G401 (cell line): ENCODE data around the gene ONECUT3. TPM values are rescaled to one million over a fixed set of nuclear protein-coding genes. Genes with fewer than 3 reads are reported as not detected.

Experiments
- DNase-seq: peaks from one replicate; pipeline ENCODE4 v3.0.0-alpha.2; 2015; ENCODE audit warnings: low spot score
- in situ Hi-C: cut with HindIII; loops from 2 replicates; pipeline ENCODE4 v1.10.0; 2016; ENCODE audit warnings: low sequenced_read_pairs, mixed read lengths
- total RNA-seq: library from RNA; depleted of rRNA; stranded (reverse); fragments of >200 nt; shearing (Covaris generic); gene quantifications from 2 replicates; pipeline ENCODE4 v1.2.3, GENCODE V29; 2014; rRNA removed

Gene ONECUT3
- total RNA-seq, 1 experiment from 2014 or later = not detected

DNA sequence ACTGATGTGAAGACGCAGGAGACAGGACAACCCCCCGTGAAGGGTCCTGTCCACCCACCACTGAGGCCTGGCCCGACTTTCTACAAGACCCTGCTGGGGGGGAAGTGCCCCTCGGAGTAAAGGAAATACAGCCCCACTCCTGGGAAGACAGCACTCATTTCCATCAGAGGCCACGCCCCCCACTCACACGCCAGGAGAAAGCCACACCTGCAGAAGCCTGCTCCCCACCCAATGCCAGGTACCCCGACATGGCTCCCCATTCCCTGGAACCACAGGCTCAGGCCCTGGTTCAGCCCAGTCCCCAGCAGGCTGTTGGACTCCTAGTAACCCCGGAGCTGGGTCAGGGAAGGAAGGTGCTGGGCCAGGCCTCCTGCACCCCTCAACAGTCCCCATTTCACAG is 69.7 kb downstream of the ONECUT3 start:
- no peak for DNase-seq

DNA sequence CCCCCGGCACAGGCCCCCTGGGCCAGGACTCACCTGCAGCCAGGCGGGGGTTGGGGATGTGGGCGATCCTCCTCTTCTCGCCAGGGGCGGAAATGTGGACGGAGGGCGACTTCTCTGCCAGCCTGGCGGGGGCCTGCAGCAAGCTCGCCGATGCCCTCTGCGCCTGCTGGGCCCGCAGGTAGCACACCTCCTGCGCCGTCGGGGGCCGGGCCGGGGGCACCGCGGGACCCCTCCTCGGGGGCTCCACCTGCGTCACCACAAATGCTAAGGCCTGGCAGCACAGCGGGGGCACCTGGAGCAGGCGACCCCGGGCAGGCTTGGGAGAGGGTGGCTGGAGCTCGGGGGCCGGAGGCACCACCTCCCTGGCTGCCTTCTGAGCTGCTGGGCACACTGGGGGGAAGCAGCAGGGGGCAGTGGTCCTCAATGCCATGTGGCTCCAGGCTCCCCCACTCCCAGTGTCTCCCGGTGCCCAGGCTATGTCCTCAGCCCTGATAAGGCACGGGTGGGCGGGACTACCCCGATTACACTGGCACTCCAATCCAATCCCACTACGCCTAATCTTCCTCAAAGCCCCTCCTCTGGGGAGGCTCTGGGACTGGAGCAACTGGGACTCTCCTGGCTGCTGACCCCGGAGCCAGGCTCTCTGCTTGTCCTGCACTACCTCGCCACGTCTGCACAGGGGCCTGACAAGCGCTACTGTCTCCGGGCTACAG is 70.4 kb downstream of the ONECUT3 start:
- in situ Hi-C loops = no loop called here
- no peak for DNase-seq

More for the DNA sequence above, 69.7 kb downstream of the ONECUT3 start:
- in situ Hi-C loops = no loop called here

DNA sequence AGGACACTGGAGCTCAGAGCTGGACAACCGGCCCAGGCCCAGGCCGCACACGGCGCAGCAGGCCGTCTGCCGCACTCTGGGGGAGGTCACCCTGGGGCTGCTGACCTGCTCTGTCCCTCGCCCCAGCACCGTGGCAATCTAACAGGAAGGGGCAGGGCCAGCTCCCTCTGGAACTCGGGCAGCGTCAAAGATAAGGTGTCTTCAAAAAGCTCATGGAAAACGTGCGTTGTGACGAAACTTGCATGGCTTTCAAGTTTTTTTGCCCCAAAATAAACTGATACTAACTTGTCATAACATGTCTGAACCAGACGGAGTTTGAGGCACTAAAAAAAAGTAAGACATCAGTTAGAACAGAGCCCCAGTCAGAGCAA is 70.9 kb downstream of the ONECUT3 start:
- DNase-seq = no peak
- in situ Hi-C loops = no loop called here

DNA sequence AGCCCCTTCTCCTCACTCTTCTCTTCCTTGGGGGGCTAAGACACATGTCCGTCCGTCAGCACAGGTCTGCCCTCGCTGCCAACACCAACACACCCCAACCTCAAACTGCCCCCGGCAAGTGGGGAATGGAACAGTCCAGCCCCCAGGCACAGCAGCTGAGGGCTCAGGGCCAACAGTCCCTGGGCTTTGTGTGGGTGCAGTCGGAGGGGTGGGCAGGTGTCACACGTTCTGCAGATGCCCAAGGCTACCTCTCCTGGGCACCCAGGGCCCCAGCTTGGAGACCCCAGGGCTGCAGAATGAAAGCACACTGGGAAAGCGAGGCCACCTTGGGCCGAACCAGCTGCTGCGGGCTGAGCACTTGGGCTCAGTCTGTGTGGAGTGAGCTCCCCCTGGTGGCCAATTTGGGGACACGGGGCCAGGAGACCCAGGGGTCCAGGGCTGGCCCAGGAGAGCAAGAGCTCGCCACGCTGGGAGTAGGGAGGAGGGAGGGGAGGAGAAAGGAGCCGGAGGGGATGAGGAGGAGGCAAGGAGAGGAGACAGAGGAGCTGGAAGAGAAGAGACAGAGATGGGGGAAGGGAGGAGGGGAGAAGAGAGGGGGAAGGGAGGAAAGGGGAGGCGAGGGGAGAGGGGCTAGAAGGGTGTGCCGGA is 72.7 kb downstream of the ONECUT3 start:
- DNase-seq = peak; percentile 74
- in situ Hi-C loops = no loop called here

DNA sequence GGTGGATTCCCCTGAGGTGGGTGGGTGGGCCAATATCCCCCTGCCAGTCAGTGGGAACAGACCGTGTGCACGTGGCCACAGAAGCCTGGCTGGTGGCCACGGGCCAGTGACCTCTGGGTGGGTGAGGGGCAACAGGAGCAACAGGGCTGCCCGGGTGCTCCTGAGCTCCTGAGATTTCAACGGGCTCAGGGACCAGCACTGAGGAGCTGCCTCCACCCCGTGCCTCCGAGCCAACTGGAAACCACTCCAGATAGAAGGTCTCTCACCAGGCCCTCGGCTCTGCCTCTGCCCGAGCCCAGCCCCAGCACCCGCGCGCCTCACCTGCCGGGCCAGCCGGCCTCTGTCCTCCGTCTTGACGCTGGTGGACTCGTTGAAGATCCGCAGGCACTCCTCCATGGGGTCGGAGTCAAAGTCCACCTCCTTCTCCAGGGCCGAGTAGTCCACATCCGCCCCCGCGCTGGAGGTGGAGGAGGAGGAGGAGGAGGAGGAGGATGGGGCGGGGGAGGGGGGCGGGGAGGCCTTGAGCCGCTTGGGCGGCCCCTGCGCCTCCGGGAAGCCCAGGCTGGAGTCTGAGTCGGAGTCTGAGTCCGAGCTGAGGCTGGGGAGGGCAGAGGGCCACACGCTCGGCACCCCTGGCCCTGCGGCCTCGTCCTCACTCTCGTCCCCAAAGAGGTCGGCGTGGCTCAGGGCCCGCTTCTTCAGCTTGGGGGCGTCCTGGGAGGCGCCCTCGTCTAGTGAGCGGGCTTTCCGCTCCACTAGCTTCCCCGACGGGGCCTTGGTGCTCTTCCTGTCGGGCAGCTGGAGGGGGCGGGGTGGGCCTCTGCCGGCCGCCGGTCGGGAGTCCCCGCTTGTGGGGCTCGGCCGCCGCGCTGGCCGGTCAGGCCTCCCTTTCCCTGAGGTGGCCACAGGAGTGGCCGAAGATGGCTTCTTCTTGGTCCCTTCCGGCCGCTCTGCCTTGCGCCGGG is 73.5 kb downstream of the ONECUT3 start:
- no peak for DNase-seq
- in situ Hi-C loops = no loop called here

DNA sequence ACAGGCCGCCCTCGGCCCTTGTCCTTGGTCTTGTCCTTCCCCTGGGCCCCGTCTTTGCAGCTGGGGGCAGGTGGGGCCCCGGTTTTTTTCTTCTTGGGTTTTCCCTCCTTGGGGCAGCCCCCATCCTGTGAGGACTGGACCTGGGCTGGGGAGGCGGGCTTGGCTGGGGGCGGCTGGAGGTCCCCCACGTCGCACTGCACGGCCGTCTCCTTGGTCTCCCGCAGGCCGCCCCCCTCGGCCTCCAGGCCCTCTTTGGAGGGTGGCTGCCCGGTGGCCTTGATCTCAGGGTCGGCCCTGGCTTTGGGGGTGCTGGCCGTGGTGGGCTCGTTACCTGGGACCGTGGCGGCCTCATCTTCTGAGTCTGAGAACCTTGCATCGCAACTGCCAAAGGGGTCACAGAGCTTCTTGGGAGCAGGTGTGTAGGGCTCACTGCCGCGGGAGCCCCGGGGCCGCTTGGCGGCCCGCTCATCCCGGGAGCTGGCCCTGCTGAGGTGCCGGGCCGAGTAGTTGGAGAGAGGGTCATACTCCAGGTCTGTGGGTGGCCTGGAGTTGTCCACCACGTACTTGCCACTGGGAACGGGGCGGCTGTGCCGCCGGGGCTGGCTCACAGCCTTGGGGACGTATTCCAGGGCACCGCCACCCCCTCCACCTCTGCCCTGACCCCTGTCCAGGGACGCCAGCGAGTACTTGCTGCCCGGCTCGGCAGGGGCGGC is 74.4 kb downstream of the ONECUT3 start:
- in situ Hi-C loops = no loop called here
- no peak for DNase-seq

DNA sequence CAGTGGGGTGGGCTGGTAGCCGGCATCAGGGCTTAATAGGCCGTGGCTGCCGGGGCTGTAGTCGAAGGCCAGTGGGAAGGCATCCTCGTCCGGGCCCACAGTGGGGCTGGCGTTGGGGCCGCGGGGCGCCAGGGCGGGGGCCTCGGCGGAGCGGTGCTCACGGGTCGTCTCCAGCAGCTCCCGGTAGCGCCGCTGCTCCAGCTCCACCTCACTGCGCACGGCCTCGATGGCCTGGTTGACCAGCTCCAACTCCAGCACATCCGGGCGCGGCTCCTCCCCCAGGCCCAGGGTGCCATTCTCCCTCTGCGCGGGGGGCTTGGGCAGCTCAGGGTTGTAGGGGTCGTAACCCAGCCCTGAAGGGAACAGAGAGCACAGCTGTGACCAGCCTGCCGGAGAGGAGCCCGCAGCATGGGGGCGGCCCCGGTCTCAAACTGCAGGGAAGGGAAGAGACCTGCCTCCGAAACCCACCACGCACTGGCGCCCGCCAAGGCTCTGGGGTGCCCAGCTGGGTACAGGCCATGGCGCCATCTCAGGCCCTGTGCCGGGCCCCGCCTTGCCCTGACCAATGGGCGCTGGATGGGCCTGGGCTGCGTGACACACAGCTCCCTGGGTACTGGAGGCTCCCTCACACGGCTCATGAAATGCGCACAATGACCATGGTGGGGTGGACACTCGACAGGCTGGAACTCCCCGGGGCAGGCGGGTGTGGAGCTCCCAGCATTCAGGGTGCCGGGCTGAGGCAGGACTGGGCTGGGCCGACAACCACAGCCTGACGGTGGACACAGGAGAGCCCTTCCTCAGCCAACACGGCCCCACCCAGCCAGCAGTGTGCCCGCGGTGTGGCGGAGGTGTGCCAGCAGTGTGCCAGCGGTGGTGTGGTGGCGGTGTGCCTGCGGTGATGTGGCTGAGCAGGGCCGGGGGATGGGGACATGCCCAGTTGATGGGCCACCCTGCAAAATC is 75.3 kb downstream of the ONECUT3 start:
- DNase-seq = no peak
- in situ Hi-C loops = no loop called here

DNA sequence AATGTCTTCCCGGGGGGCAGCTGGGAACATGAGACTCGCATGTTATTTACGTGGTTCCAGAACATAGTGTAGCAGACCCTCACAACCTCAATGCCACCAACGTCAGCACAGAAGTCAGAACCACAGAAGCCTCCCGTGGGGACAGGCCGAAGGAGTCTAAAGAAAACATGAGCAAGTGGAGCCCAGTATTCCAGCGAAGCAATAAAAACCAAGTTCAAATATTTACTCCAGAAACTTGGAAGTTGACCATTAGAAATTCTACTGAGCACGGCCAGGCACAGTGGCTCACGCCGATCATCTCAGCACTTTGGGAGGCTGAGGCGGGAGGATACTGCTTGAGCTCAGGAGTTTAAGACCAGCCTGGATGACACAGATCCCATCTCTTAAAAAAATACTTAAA is 76.7 kb downstream of the ONECUT3 start:
- no peak for DNase-seq
- in situ Hi-C loops = no loop called here

DNA sequence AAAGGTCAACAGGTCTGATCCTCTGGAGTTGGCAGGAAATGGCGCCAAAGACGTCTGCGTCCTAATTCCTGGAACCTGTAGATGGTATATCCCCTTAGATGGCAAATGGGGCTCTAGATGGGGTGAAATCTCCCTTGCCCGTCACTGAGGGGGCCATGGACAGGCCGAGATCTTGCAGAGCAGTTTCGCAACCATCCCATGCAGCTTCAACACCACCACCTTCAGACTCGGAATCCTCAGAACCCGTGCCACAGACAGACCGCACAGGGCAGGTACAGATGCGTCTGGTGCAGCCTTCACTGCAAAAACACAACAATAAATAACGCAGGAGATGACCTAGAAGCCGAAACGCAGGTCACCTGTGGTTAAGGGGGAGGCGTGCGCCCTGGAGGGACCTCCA is 77.3 kb downstream of the ONECUT3 start:
- in situ Hi-C loops = no loop called here
- DNase-seq = no peak

Other genes with a start within 250 kb of the ONECUT3 start
- 0.62 and 2.1 TPM in 2 replicates for gene ADAMTSL5, start 240.5 kb upstream of the ONECUT3 start, total RNA-seq
- gene PLK5, start 229.4 kb upstream of the ONECUT3 start, total RNA-seq = not detected in 2 replicates
- 105 and 123 TPM in 2 replicates for gene MEX3D, start 185.2 kb upstream of the ONECUT3 start, total RNA-seq
- gene MBD3, start 160.6 kb upstream of the ONECUT3 start, total RNA-seq = 164 and 166 TPM in 2 replicates
- 141 and 200 TPM in 2 replicates for gene UQCR11, start 148.0 kb upstream of the ONECUT3 start, total RNA-seq
- gene TCF3, start 100.9 kb upstream of the ONECUT3 start, total RNA-seq = 171 and 220 TPM in 2 replicates
- 2.5 and 5.5 TPM in 2 replicates for gene ATP8B3, start 58.8 kb downstream of the ONECUT3 start, total RNA-seq
- gene REXO1, start 95.0 kb downstream of the ONECUT3 start, total RNA-seq = 7.8 and 10.7 TPM in 2 replicates
- gene KLF16, start 110.1 kb downstream of the ONECUT3 start, total RNA-seq = 27.9 and 29.2 TPM in 2 replicates
- 94.4 and 130 TPM in 2 replicates for gene ABHD17A, start 132.0 kb downstream of the ONECUT3 start, total RNA-seq
- 8.6 and 13.5 TPM in 2 replicates for gene ADAT3, start 151.9 kb downstream of the ONECUT3 start, total RNA-seq
- 45.9 and 70.6 TPM in 2 replicates for gene SCAMP4, start 151.9 kb downstream of the ONECUT3 start, total RNA-seq
- 74.7 and 81.9 TPM in 2 replicates for gene CSNK1G2, start 187.7 kb downstream of the ONECUT3 start, total RNA-seq